Colonic mucosa (tissue), 4 donors: ENCODE measurements around the gene IL36RN. TPM values are rescaled to one million over a fixed set of nuclear protein-coding genes. Genes with fewer than 3 reads are reported as not detected.
"Not testable (repeated sequence)": the region's sequence is repeated elsewhere in the genome, so short reads cannot be mapped to it uniquely, and the experiment has no call there.

Experiments used
- DNase-seq: peaks from one replicate; pipeline ENCODE4 v3.0.0-alpha.2; 2020
- H3K27ac ChIP-seq: fragments of 200-600 bp; one replicate; pipeline ENCODE4 v1.8.0; 2021
- H3K27me3 ChIP-seq: fragments of 200-600 bp; one replicate; pipeline ENCODE4 v1.8.0; 2021
- H3K36me3 ChIP-seq: fragments of 200-600 bp; one replicate; pipeline ENCODE4 v1.8.0; 2021
- H3K4me1 ChIP-seq: fragments of 200-600 bp; one replicate; pipeline ENCODE4 v1.8.0; 2021; ENCODE audit warnings: mild to moderate bottlenecking
- H3K4me3 ChIP-seq: fragments of 200-600 bp; one replicate; pipeline ENCODE4 v1.8.0; 2021
- H3K9ac ChIP-seq, 2 donors: one replicate each; pipeline ENCODE4 v1.7.0; 2013; ENCODE audit warnings: control low read depth in 2 of 2, low read depth in 2 of 2, low read length in 2 of 2
- H3K9me3 ChIP-seq: fragments of 200-600 bp; one replicate; pipeline ENCODE4 v1.8.0; 2021
- intact Hi-C: fragments of 100-400 bp; cut with DNase I; formaldehyde crosslinking; loops from one replicate; pipeline ENCODE4 v1.14.1; 2022
- total RNA-seq, 2 donors: library from RNA; stranded (reverse); fragmentation: NEBNext Ultra II Directional in 1 of 2; extraction: Animal tissue kit (Norgen Biotek cat#: 25700) in 1 of 2; gene quantifications; one replicate each; pipeline ENCODE4 v1.2.1, GENCODE V29; 2021
- TF ChIP-seq, protein P1 (sequence below): fragments of 200-600 bp; IDR thresholded peaks from one replicate; pipeline ENCODE4 v1.8.0; 2022; ENCODE audit warnings: antibody characterized with exemption, mild to moderate bottlenecking
- donor health status: healthy.
- donor health status: DM: no; HTN: no; CAD: no.
- donor health status: DM: no; HTN: no; CAD: no.

The IL36RN gene
- total RNA-seq, 2 donors from 2014 or later: not detected

DNA sequence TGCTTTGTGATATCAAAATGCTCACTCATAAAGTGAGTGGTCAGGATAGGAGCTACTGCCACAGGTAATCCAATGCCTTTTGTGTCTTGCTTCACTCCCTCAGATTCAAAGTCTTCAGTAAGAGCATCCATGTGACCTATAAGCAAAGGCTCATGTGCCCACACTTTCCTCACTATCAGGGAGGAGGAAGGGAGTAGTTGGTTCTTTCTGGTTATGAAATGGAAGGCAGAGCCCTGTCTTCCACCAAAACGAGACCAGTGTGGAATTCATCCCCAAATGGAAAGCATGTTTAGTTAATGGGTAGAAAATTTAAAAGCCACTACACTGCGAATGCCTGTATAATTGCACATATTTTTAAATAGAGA is 34.6 kb downstream of the IL36RN start:
- no peaks in the 10 kb centered on the region for H3K4me1 ChIP-seq
- intact Hi-C loops: no loop called here
- TF ChIP-seq, protein P1, sequence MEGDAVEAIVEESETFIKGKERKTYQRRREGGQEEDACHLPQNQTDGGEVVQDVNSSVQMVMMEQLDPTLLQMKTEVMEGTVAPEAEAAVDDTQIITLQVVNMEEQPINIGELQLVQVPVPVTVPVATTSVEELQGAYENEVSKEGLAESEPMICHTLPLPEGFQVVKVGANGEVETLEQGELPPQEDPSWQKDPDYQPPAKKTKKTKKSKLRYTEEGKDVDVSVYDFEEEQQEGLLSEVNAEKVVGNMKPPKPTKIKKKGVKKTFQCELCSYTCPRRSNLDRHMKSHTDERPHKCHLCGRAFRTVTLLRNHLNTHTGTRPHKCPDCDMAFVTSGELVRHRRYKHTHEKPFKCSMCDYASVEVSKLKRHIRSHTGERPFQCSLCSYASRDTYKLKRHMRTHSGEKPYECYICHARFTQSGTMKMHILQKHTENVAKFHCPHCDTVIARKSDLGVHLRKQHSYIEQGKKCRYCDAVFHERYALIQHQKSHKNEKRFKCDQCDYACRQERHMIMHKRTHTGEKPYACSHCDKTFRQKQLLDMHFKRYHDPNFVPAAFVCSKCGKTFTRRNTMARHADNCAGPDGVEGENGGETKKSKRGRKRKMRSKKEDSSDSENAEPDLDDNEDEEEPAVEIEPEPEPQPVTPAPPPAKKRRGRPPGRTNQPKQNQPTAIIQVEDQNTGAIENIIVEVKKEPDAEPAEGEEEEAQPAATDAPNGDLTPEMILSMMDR: no peak
- no peak overlapping the region for H3K27ac ChIP-seq
- no peak for DNase-seq
- H3K9ac ChIP-seq: no peak overlapping the region
- H3K9me3 ChIP-seq: no peaks in the 10 kb centered on the region
- no peaks in the 10 kb centered on the region for H3K36me3 ChIP-seq
- H3K4me3 ChIP-seq: no peak overlapping the region
- H3K27me3 ChIP-seq: no peaks in the 10 kb centered on the region

DNA sequence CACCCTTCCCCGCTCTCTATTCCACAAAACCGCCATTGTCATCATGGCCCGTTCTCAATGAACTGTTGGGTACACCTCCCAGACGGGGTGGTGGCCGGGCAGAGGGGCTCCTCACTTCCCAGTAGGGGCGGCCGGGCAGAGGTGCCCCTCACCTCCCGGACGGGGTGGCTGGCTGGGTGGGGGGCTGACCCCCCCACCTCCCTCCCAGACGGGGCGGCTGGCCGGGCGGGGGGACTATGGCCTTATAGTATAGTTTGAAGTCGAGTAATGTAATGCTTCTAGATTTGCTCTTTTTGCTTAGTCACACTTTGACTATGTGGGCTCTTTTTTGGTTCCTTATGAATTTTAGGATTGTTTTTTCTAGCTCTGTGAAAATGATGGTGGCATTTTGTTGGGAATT is 37.3 kb downstream of the IL36RN start:
- H3K4me1 ChIP-seq, H3K27ac ChIP-seq, H3K4me3 ChIP-seq, H3K9ac ChIP-seq, intact Hi-C loops, DNase-seq, H3K9me3 ChIP-seq, H3K36me3 ChIP-seq, H3K27me3 ChIP-seq: not testable (repeated sequence)

DNA sequence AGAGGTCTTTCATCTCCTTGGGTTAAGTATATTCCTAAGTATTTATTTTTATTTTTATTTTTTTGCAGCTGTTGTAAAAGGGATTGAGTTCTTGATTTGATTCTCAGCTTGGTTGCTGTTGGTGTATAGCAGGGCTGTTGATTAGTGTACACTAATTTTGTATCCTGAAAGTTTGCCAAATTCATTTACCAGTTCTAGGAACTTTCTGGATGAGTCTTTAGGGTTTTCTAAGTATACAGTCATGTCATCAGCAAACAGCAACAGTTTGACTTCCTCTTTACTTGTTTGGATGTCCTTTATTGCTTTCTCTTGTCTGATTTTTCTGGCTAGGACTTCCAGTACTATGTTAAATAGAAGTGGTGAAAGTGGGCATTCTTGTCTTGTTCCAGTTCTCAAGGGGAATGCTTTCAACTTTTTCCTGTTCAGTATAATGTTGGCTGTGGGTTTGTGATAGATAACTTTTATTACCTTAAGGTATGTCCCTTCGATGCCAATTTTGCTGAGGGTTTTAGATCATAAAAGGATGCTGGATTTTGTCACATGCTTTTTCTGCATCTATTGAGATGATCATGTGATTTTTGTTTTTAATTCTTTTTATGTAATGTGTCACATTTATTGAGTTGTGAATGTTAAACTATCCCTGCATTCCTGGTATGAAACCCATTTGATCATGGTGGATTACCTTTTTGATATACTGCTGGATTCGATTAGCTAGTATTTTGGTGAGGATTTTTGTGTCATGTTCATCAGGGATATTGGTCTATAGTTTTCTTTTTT is 38.0 kb downstream of the IL36RN start:
- H3K36me3 ChIP-seq, H3K27ac ChIP-seq, H3K9ac ChIP-seq, H3K27me3 ChIP-seq, H3K9me3 ChIP-seq, H3K4me3 ChIP-seq, intact Hi-C loops, H3K4me1 ChIP-seq, DNase-seq: not testable (repeated sequence)

DNA sequence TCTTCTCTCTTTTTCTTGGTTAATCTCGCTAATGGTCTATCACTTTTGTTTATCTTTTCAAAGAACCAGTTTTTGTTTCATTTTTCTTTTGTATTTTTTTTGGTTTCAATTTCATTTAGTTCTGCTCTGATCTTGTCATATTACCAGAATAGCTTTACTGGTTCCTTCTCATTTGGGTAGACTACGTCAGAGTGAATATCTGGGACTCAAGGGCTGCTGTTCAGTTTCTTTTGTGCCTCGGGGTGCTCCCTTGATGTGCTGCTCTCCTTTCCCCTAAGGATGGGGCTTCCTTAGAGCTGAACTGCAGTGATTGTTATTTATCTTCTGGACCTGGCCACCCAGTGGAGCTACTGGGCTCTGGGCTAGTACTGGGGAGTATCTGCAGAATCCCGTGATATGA is 39.0 kb downstream of the IL36RN start:
- H3K27ac ChIP-seq: no peak overlapping the region
- no peaks in the 10 kb centered on the region for H3K27me3 ChIP-seq
- TF ChIP-seq, protein P1: no peak
- no peaks in the 10 kb centered on the region for H3K4me1 ChIP-seq
- no peak overlapping the region for H3K9ac ChIP-seq
- H3K36me3 ChIP-seq: no peaks in the 10 kb centered on the region
- intact Hi-C loops: no loop called here
- no peaks in the 10 kb centered on the region for H3K9me3 ChIP-seq
- no peak overlapping the region for H3K4me3 ChIP-seq
- DNase-seq: no peak

DNA sequence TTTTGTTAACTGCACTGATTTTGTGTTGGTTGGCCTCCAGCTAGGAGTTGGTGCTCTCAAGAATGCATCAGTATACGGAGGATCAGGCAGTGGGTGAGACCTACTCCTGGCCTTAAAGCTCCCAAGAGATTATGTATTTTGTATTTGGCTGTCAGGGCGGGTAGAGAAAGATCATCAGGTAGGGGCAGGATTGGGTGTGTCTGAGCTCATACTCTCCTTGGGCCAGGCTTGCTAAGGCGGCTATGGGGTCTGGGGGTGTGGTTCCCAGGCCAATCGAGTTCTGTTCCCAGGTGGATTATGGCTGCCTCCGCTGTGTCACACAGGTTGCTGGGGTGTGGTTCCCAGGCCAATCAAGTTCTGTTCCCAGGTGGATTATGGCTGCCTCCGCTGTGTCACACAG is 39.5 kb downstream of the IL36RN start:
- intact Hi-C loops: no loop called here
- no peak overlapping the region for H3K27ac ChIP-seq

DNA sequence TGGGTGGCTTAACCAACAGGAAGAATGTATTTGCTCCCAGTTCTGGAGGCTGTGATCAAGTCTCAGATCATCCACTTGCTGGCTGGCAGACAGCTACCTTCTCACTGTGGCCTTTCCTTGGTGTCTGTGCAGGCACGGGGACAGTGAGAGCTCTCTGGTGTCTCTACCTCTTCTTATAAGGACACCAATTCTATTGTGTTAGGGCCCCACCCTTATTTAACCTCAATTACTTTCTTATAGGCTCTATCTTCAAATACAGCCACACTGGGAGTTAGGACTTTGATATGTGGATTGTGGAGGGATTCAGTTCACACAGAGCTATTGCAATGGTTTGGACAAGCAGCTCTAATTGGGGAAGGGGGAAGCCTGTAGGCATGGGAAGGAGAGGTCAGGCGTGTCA is 43.1 kb downstream of the IL36RN start:
- Histone ChIP-seq H3K27ac (no peak overlapping the region), H3K36me3 (no peaks in the 10 kb centered on the region), H3K27me3 (no peaks in the 10 kb centered on the region), H3K4me1 (no peaks in the 10 kb centered on the region), H3K4me3 (no peak overlapping the region), H3K9ac (no peak overlapping the region), H3K9me3 (no peaks in the 10 kb centered on the region)
- no peak for DNase-seq
- TF ChIP-seq, protein P1: no peak
- intact Hi-C loops: no loop called here

More for the DNA sequence above, 39.5 kb downstream of the IL36RN start:
- H3K36me3 ChIP-seq: no peaks in the 10 kb centered on the region
- H3K4me3 ChIP-seq: no peak overlapping the region
- no peak overlapping the region for H3K9ac ChIP-seq
- no peaks in the 10 kb centered on the region for H3K27me3 ChIP-seq
- TF ChIP-seq, protein P1: no peak
- no peak for DNase-seq
- H3K9me3 ChIP-seq: no peaks in the 10 kb centered on the region
- H3K4me1 ChIP-seq: no peaks in the 10 kb centered on the region
